Measurements from ENCODE around the gene ELMOD2.
"Not testable (repeated sequence)": the region's sequence is repeated elsewhere in the genome, so short reads cannot be mapped to it uniquely, and the experiment has no call there.

The ELMOD2 gene, protein sequence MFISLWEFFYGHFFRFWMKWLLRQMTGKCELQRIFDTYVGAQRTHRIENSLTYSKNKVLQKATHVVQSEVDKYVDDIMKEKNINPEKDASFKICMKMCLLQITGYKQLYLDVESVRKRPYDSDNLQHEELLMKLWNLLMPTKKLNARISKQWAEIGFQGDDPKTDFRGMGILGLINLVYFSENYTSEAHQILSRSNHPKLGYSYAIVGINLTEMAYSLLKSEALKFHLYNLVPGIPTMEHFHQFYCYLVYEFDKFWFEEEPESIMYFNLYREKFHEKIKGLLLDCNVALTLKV

DNA sequence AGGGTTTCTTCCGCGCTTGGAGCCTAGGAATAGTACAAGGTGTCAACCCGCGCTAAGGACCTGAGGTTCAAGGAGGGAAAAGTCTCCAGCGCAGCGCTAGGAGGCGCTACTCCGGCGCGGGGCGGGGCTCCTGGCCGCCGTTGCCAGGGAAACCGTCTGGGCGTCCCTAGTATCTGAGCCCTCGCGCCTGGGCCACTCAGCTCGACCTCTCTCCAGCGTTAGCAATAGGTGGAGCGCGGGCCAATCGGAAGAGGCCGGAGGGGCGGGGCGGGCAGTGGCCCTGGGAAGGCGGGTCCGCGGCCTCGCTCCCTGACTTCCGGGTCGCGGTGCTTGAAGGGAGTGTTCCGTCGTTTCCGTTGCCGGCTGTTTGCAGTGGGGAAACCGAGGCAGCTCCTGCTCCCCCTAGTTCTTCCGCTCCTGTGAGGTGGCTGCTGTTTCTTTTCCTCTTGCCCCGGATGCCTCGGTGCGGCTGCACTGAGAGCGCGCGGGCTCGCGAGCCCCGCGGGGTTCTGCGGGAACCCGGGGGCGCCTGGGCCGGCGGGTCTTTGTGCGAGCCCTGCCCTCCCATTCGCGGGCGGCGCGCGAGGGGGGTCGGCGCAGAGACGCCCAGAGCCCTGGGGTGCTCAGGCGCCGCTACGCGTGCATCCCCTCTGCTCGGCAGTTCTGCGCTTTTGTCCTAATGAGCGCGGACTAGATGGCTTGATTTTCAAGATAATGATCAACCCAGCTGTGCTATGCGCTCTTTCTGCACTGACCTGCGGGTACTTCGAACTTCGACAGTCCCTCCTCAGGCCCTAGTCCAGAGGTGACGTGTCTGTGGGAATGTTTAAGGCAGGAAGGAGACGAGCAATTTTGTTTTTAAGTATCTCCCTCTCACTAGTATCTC lies at the start of gene ELMOD2:
Gene ELMOD2 (plus strand): TSS at position 312 of the 886 bp plus-strand sequence. CDS start 1,261 bp downstream, outside the sequence.
- peak; percentile 71 for DNase-seq

DNA sequence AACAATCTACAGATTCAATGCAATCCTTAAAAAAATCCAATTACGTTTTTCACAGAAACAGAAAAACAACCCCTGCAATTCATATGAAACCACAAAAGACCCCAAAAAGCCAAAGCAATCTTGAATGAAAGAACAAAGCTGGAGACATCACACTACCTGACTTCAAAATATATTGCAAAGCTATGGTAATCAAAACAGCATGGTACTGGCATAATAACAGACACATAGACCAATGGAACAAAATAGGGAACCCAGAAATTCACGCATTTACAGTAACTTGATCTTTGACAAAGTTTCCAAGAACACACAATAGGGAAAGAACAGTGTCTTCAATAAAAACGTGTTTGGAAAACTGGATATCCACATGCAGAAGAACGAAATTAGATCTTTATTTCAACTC lies 40.5 kb upstream of the ELMOD2 start:
- no peak for DNase-seq

DNA sequence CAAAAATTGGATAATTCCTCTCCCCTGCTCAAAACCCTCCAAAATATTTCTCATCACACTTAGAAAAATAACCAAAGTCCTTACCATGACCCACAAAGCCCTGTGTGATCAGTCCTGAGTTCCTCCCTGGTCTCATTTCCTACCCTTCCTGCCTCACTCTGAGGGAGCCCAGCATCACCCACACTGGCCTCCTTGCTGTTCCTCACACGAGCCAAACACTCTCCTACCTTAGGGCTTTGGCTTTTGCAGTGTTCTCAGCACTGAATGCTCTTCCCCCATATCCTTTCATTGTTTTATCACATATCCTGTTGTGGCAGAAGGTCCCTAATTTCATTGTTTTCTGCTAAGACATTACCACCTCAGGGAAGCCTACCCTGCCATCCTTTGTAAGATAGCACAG lies 38.0 kb upstream of the ELMOD2 start:
- no peak for DNase-seq

DNA sequence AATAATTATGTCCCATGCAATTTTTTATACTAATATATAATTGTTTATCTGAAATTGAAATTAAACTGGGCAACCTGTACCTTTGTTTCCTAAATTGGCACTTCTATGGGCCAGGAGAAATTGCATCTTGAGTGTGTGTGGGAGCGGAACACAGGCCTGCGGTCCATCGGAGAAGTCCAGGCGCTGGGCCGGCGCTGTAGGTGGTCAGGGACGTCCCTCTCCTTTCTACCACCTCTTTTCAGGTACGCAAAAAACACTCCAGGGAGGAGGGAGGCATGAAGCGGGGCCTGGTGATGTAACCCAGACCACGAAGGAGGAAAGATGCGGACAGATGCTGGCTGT lies 26.6 kb upstream of the ELMOD2 start:
- no peak for DNase-seq

DNA sequence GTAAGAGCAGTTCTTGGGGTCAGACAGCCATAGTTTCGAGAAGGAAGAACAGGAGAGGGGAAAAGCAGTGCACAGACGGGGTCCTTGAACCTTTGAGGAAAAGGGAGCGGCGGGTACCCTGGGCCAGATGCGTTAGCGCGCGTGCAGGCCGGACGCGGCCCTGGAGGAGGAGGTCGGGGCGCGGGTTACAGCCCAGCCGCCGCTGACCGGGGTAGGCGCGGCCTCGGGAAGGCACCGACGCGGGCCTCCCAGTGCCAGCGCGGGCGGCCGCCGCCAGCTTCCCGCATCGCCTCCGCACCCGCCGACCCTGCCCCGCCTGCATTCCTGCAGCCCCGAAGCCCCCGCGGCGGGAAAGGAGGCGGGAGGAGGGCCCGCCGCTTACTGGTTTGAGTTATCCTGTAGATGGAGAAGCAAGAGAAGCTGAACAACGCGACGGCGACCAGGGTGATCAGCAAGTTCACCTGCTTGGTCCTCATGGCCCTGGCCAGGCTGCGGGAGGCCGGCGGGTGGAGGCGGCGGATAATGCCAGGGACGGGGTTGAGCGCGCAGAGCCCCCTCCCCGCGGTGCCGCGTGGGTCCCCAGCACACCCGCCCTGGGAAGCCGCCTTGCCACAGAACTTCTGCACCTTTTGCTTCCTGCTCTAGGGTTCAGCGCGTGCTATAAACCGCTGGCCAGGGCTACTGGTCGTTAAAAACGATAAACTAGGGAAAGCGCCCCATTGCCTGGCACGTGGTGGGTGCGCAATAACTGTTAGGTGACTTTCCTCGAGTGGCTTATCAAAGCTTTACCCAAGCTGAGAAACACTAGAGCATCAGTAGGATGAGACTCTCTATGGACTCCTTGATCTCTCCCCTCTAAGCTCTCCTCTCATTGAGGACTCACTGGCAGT lies 26.0 kb upstream of the ELMOD2 start, which contains the start of gene MGAT4D:
Gene MGAT4D (minus strand): TSS at position 547 of the 890 bp plus-strand sequence. CDS start 71 bp downstream, at position 476.
- DNase-seq: no peak

DNA sequence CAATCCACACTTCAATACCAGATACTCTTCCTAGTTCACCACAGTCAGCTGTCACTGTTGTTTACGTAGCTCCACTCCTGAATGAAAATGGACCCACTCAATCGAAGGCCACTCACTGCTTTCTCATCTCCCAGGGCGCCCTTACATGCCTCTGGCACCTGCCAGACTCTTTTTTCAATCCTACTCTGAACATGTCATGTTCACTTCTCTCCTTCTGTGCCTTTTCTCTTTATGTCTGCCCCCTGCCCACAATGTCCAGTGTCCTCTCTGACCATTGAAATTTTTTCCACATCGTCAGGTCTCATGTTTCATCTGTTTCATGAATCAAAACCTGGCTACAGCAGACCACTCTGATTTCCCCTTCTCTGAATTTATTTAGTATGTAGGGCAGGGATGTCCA lies 24.6 kb upstream of the ELMOD2 start:
- DNase-seq: no peak

DNA sequence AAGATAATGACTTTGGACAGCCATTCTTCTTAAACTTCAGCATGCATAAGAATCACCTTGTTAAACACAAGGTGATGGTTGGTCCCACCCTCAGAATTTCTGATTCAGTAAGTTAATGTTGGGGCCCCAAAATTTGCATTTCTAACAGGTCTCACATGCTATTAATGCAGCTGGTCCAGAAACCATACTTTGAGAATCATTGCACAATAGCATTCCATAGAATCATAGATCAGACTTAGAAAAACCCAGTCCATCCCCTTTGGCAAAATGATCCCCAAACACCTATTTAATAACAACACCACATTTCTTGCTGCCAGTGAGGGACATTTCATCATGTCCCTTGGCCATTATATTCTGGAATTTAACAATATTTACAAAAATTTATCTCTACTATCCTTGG lies 19.7 kb upstream of the ELMOD2 start:
- DNase-seq: no peak

DNA sequence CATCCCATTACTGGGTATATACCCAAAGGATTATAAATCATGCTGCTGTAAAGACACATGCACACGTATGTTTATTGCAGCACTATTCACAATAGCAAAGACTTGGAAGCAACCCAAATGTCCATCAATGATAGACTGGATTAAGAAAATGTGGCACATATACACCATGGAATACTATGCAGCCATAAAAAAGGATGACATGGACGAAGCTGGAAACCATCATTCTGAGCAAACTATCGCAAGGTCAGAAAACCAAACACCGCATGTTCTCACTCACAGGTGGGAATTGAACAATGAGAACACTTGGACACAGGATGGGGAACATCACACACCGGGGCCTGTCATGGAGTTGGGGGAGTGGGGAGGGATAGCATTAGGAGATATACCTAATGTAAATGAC lies 10.2 kb upstream of the ELMOD2 start:
- not testable (repeated sequence) for DNase-seq

DNA sequence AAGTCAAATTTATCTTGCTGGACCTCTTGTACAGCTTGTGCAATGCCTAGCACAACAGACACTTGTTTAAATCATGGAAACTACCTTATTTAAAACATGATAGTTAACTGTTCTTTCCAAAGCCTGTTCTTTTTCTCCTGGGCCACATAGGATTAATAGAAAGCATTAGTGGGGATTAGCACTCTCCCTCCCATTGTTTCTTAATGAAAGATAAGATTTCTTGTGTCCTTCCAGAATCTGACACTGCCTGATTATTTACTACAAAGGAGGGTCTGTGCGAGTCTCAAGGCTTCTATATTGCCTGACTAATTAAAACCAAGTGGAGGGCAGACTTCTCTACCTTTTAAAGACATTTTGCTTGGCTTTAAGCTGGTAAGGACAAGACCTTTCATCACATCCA lies 8.5 kb upstream of the ELMOD2 start:
- no peak for DNase-seq

DNA sequence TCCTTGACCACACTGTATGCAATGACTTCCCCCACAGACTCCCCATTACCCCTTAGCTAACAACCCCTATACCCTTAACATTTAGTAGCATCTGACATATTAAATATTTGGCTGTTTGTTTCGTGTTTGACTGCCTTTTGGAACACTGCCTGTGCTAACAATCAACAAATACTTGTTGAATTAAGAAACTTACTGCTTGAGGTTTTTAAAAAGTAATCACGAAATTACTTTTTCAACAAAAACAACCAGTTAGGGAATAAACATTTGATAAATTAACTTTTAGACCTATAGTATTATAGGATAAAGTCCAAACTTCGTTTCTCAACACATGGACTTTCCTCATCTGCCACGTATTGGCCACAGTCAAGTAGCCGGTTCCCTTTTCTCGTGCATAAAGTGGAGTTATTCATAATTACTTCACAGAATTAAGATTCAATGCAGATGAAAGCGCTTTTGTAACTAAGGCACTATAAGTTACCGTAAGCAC lies 555 bp upstream of the ELMOD2 start:
- DNase-seq: no peak

DNA sequence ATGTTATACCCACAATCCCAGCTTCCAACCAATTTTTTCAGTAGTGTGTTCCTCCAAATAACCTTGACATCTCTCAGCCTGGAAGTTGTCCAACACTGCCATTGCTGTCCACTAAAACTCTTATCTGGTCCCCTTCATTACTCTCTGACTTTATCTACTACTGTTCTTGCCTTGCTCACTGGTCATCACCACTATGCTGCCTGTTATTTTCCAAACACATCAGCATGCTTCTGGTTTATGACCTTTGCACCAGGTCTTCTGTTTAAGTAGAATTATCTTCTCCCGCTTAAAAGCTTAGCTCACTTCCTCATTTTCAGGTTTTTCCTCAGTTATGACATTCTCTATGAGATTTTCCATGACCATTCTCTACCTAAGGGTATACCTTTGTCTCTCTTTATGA lies 5.5 kb downstream of the ELMOD2 start:
- DNase-seq: no peak

DNA sequence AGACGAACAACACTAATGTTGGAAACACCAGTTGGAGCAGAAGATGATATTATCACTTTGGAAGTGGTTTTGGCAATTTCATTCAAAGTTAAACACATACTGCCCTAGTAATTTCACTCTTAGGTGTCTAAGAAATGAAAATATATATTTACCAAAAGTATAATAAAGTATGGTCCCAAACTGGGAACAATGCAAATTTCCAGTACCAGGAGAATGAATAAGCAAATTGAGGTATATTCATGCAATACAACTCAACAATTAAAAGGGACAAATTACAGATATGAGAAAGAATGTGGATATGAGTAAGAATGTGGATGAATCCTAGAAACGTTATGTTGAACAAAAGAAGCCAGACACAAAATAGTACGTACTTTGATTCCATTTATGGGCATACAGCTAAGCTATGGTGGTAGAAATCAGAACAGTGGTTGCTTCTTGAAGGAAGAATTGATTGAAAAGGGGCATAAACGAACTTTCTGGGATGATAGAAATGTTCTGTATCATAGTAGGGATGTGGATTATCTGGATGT lies 10.0 kb downstream of the ELMOD2 start:
- DNase-seq: no peak

DNA sequence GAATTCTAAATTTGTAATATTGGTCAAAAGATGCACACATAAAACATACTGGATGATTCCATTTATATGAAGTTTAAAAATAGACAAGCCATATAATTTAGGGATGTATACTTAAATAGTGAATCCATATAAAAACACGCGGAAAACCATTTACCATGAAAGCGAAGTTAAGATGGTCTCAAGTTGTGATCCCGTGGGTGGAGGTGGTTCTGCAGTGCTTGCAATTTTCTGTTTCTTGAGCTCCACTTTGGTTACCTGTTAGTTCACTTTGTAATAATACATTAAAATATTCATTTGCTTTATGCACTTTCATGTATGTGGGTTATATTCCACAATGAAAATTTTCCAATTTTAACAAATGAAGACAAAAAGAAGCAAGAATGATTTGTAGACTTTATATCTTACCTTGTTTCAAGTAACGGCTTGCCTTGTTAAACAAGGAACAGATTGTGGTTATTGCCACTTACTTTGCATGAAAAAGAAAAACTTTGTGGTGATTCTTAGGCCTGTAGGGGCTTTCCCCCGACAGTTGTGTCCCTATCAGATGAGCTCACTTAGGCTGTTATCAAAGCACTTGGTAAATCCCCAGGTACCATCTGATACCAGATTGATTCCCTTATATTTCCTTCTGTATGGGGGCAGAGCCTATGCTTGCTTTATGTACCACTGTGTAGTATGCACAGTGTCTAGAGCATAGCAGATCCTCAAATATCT lies 32.6 kb downstream of the ELMOD2 start:
- no peak for DNase-seq

DNA sequence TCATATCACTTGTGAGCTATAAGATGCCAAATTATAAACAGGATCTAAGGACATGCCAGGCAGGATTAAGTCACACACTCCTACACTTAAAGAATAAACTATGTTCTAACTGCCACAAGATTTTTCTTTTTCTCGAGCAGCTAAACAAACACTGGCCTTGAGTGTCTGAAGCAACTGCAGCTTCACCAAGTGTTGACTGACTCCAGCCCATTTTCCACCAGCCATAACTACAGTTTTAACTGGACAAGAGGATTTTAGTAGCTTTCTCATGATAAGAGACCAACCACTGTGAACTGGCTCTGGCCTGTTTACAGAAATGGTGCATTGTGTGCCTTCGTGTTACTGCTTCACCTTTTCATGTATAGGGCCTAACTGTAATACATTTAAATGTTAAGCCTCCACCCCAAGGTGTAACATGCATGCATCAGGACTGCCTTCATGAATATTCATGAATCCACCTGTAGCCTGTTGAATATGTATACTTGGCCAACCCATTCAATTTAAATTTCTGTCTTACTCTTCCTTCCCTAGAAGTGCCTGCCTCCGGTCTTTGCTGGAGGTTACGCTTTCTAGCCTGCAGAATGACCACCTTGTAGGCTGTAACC lies 34.0 kb downstream of the ELMOD2 start:
- DNase-seq: no peak

DNA sequence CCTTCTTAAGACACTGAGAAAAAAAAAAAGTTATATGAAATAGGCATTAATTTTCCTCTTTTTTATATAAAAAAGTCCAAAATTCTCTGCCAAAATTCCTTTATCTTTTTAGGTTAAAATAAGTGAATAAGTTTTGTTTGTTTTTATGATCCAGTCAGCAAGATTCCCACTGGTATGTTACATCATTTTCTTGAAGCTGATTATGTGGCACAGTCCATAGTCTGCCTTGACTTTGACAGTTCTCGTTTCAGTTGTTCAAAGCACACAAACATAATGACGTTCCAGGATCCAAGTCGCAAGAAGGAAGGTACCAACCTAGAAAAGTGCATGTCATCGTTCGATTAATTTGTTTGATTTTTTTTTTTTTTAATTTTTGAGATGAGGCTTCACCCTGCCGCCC lies 35.7 kb downstream of the ELMOD2 start:
- no peak for DNase-seq

DNA sequence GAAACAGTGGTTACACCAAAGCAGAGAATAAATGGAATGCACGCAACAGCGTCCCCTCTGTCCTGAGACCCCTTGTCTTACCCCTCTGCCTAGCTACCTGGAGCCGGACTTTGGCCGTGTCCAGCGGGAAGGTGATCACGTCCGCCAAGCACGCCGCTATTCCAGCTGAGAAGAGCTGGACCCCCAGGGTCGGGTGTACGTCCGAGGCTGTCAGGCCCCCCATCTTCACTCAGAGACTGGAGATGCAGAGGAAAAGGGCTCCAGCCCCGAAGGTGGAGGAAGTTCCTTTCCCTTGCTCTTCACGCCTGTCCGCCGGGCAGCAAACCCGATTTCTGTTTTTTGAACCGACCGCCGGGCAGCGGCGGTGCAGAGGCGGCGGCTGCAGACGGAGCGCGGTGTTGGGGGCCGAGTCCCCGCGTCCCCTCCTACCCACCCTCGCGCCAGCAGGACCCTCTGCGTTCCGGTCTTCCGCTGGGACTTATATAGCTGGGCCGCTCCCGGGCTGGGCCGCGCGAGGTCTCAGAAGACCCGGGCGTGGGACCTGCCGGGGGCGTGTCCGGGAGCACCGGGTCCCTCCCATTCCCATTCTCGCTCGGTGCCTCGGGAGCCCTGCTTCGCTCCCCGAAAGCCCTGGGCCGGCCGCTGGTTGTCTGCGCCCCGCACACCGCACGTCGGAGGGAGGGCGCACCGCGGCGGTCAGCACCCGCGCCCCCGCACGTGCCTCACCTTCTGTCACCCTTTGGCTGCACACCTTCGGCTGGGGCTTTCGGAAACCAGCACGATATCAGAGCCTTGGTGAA lies 44.7 kb downstream of the ELMOD2 start, which contains the start of gene UCP1:
Gene UCP1 (minus strand): TSS at position 455 of the 800 bp plus-strand sequence. CDS start 232 bp downstream, at position 223.
- no peak for DNase-seq

DNA sequence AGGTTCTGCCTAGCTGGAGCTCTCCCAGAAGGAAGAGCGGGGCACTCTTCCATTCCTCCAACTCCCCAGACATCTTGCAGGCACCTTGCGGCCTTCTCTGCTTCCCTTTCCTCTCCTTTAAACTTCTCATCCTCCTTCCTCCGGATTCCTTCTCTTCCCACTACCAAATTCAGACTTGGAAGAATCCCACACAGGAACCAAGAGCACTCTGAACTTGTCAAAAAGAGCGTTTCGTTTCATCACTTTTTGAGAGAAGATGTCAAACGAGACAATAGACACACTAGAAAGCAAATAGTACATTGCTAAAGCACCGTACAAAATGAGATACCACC lies 45.3 kb downstream of the ELMOD2 start:
- DNase-seq: no peak

DNA sequence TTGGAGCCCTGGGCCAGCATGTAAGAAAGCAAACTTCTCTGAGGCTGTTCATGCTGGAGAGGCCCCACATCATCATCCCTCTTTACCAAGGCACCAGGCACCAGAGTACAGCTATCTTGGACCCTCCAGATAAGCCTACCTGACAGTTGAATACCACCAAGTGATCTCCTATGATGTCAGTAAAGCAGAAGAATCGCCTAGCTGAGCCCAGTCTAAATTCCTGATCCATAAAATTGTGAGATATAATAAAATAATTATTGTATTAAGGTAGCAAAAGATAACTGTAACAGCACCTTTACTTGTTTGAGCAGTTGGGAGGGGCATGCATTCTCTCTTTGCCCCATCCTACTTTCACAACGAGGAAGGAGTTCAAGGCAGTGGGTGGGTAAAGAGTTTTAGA lies 47.7 kb downstream of the ELMOD2 start:
- no peak for DNase-seq

DNA sequence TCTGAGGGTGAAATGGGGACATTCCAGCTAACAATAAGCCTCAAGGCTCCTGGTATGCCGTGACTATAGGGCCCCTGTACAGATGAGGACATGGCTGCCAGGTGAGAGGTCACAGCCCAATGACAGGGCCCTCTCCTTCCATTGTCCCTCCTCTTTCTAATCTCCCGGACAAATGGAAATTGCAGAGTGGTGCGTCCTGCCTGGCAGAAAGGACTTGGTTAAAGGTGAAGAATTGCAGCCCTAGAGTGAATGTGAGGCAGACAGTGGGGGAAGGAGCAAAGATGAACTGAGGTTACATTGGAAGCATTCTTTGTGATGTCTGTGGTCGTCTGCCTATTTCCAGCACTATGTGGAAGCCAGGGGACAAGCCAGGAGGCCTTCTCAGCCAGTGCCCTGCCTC lies 51.5 kb downstream of the ELMOD2 start:
- no peak for DNase-seq

DNA sequence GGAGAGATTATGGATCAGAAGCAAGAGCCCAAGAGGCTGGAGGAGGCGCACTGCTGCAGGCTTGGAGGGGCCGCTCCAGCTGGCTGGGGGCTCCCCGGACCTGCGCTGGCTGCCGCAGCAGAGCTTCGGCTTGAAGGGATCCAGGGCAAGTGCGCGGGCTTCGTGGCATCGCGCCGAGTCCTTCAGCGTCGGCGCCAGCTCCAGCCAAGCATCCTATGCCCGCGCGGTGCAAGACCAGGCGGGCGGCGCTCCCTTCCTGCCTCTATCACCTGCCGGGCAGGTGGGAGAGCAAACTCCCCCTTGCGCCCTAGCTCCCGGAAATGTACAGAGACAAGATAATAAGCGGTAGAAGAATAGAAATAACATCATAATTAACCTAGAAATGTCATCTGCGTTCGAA lies 55.3 kb downstream of the ELMOD2 start:
- no peak for DNase-seq

DNA sequence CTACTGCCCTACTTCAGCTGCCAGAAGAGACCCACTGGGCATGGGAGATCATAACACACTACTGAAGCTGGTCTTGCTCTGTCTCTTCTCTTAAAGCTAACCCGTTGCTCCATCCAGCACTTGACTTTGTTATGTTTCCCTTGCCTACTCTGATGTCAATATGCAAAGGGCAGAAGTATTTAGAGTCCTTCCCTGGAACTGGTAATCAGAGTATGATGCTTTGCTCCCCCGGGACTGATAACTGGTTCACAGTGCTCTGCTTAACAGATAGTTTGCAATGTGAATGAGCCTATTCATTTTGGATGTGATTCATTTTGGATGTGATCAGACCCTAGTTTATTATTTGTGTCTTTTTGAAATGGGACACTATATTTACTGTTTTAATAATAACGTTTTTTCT lies 57.1 kb downstream of the ELMOD2 start:
- DNase-seq: no peak

Data from NCI-H187 treated with DMSO at 0.1 percent for 48 hours (cell line).